Ureter (tissue), 1 donor: Measurements from ENCODE around the gene KDM2A. TPM values are rescaled to one million over a fixed set of nuclear protein-coding genes. Genes with fewer than 3 reads are reported as not detected.

ENCODE experiments used
- DNase-seq: peaks from one replicate; pipeline ENCODE4 v3.0.0-alpha.2; 2020; ENCODE audit warnings: low spot score
- total RNA-seq: library from RNA; stranded (reverse); gene quantifications from one replicate; pipeline ENCODE4 v1.2.4, GENCODE V29; 2023
- donor health status: DM: yes; HTN: yes; CAD: no.

KDM2A gene
- total RNA-seq, 1 donor from 2014 or later = 106 TPM

DNA sequence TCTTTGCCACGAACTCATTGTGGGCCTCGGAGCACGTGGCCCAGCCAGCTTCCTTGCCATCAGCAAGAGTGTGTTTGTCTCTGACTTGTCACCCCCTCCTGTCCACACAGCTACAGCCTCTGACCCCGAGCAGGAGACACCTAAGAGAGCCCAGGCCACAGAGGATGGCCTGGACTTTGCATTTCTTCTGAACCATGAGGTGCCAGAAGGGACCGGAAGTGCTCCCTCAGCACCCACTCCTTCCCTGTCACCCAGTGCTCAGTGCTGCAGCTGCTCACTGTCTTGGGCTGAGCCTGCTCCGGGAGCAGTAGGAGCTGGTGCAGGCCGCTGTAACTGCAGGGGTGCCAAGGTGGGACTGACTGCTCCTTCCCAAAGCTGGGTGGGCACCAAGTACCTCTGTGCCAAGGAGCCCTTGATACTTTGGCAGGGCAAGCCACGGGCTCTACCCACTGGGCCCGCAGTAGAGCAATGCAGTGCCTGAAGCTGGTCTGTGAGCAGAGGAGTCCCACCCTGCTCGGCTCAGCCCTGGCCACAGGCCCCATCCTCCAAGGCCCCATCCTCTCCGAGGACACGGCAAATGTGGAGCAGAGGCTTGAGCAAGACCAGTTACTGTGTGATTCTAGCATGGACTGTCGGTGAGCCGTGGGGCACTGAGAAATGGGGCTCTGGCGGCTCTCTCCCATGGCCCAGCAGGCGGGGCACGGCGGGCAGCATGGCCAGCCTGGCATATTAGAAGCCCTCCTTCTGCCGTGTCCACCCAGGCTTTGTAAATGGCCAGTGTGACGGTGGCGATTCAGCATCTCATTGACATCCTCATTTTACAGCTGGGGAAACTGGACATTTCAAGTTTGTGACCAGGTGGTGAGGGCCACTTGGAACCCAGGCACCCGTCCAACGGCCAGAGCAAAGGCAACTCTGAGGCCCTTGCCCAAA is 153.5 kb downstream of the KDM2A start:
- DNase-seq = no peak

DNA sequence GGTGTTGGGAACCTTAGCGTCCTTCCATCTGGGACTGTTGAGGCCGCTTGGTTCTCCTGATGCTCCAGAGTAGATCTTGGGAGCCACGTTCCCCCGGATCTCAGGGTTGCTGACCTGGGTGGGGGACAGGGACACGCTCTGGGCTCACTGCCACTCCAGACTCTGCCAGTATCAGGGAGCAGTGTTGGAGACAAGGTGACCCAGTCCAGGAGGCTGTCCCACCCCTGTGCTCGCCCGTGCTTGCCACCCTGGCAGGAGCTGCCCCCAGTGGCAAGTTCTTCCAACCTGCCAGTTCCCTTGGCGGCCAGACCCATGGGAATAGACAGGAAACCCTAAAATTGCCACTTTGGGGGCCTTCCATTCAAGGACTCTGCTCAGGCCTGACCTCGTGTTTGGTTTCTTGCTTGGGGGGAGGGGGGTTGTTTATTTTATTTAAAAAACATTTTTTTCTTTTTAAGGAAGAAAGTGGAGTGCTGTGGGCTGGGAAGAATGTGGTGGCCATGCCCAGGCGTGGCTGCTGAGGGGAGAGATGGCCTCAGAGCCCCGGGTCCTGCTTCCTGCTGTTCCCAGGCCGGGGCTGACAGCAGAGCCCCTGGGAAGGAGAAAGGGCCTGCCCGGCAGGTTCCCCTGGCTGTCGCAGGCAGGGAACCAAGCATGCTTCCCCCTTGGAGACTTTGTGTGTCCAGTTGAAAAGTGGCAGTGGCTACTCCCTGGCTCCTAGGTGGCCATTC is 154.4 kb downstream of the KDM2A start:
- DNase-seq = no peak

- DNase-seq = no peak
Observed at GRCh38 chr11:67274768-67275605, 155.9 kb downstream of the KDM2A start.

GRCh38 chr11:67275606-67276409 is 156.7 kb downstream of the KDM2A start:
- no peak for DNase-seq

GRCh38 chr11:67276781-67277230 is 157.7 kb downstream of the KDM2A start:
- DNase-seq = no peak

- peak; percentile 90 for DNase-seq
Observed at GRCh38 chr11:67277231-67277961, 158.3 kb downstream of the KDM2A start.

DNA sequence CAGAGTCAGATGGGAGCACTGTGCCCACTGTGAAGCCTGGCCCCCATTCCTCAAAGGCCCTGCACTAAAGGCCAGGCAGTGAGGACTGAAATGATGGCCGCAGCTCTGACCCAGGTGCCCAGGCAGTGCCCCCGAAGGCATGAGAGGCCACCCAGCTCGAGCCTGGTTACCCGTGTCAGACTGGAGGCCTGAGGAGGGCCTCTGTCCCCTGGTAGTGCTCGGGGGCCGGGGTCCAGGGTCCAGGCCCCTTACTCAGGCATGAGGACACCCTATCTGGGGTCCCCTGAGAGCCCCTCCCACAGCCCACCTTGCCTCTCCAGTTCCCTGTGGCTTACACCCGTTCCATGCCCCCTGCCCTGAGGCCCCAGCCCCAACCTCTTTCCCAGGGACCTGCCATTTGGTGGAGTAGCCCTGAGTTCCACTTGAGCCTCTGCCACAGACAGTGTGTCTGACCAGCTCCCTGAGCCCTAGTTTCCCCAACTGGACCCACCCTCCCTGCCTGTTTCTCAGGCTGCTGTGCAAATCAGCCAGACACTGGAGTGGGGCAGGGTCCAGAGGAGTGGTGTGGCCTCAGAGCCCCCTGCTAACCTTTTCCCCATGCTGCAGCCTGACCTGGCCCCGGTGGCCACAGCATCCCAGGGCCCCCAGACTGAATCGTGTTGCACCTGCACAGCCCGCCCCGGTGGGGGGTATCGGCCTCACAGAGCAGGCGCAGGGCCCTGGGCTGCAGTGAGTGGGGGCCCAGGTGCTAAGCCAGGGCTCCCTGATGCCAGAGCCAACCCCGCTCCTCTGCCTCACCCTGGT is 159.3 kb downstream of the KDM2A start:
- no peak for DNase-seq

GRCh38 chr11:67278939-67279588 is 160.0 kb downstream of the KDM2A start:
- no peak for DNase-seq

- no peak for DNase-seq
Observed at GRCh38 chr11:67279589-67280340, 160.7 kb downstream of the KDM2A start.

GRCh38 chr11:67280341-67280787 is 161.3 kb downstream of the KDM2A start:
- no peak for DNase-seq

DNA sequence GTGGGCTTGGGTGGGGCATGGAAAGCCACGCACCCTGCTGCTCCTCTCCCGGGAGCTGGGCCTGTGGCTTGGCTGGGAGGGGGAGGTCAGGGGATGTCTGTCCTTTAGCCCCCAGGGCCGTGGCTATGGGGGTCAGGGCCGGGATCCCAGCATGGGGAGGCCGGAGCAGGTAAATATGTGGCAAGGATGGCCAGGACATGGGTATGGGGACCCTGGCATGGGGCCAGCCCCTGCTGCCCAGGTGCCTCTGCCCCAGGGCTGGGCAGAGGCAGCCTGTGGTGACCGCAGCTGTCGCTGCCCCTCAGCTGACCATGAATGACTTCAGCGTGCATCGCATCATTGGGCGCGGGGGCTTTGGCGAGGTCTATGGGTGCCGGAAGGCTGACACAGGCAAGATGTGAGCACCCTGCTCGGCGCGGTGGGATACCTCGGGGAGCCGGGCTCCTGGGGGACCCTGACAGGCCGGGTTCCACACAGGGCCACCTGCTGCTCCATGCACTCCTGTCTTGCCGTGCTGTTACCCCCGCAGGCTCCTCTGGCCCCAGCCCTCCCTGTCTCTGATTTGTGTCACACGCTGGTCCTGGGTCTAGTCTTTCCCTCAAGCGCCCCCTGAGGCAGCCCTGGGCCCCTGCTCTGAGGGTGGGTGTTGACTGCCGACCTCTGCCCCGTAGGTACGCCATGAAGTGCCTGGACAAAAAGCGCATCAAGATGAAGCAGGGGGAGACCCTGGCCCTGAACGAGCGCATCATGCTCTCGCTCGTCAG is 161.9 kb downstream of the KDM2A start:
- no peak for DNase-seq

GRCh38 chr11:67281552-67282150 is 162.6 kb downstream of the KDM2A start:
- DNase-seq = no peak

- DNase-seq = no peak
Observed at GRCh38 chr11:67282155-67282875, 163.3 kb downstream of the KDM2A start.

DNA sequence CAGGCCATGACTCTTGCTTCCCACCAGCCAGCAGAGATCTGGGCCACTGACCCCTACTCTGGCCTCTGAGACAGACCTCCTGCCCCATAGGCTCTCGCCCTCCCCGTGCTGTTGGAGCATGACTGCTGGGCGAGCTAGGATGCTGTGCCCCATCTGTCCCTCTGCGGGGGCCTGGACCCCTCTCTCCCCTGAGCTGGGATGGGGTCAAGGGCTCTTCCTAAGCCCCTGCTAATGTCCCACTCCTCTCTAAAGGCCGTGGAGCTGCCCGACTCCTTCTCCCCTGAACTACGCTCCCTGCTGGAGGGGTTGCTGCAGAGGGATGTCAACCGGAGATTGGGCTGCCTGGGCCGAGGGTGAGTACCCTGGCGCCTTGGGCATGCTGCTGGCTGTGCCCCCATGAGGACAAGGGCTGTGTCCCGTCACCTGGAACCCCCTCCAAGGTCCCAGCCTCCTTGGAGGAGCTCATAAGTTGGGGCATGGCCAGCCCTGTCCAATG is 163.9 kb downstream of the KDM2A start:
- no peak for DNase-seq

DNA sequence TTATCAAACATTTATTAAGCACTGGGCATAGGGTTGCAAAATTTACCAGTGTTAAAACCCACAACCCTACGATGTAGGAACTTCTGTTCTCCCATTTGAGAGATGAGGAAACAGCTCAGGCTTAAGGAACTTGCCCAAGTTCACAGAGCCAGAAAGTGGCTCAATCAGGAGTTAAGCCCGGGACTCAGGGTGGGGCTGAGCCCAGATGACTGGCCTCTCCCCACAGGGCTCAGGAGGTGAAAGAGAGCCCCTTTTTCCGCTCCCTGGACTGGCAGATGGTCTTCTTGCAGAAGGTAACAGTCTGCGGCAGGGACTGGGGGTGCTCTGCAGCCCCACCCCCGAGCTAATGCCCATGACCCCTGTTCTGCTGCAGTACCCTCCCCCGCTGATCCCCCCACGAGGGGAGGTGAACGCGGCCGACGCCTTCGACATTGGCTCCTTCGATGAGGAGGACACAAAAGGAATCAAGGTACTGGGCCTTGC is 164.5 kb downstream of the KDM2A start:
- DNase-seq = no peak
